ENCODE data around the gene TMBIM4.
A peak's percentile ranks its signal among the peaks of the same experiment; 100 is the strongest.

The TMBIM4 gene

DNA sequence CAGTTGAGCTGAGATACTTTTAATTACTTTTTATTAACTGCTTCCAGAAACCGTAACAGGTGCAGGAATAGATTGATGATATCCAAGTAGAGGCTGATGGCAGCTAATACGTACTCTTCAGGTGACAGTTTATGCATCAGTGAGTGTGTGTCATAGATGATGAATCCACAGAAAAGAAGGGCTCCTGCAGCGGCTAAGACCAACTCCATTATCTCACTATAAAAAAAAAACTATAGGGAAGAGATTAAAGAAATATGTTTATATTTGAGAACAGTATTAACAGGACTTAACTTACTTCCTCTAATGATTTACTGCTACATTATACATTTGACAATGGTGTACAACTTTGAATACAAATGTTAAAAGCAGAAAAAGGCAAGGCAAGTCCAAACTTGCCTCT, 31.9 kb downstream of the TMBIM4 start:
- DNase-seq: no peak

DNA sequence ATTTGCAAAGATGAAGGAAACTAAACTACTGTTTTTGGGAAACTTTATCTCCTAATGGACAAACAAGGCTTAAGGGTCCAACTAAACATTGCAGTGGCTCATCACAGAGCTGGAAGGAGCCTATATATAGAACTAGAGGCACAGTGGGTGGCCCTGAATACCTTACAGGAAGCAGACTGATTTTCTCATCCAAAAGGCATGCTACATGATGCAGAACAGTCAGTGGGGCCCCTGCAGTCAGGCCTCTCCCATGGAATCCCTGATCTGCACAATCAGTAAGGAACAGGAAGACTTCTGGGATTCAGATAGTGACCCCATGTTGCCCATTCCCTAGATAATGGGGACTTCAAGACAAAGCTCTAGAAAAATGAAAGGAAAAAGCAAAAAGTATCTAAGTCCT, 37.4 kb downstream of the TMBIM4 start:
- no peak for DNase-seq

DNA sequence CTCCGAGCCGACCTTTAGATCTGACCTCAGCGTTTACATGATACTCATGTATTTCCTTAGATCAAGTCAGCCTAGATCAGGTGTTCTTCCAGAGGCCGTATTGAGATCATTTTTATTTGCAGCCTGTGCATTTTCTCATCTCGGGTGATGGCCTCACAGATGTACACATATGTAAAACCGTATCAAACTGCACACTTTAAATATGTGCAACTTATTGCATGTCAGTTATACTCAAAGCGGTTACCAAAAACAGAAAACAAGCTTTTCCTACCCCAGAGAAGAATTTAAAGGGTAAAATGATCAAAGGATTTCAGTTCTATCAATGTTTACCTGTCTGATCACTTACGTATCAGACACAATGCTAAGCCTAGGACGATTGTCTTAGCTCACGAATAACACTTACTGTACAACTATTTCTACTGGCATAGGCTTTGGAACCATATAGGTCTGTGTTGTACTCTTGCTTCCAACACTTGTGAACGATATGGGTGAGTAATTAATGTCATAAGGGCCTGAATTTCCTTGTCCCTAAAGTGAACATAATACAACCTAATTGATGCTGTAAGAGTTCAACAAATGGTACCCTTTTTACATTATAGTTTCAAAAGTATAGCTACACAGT, 38.6 kb downstream of the TMBIM4 start:
- no peak for DNase-seq

DNA sequence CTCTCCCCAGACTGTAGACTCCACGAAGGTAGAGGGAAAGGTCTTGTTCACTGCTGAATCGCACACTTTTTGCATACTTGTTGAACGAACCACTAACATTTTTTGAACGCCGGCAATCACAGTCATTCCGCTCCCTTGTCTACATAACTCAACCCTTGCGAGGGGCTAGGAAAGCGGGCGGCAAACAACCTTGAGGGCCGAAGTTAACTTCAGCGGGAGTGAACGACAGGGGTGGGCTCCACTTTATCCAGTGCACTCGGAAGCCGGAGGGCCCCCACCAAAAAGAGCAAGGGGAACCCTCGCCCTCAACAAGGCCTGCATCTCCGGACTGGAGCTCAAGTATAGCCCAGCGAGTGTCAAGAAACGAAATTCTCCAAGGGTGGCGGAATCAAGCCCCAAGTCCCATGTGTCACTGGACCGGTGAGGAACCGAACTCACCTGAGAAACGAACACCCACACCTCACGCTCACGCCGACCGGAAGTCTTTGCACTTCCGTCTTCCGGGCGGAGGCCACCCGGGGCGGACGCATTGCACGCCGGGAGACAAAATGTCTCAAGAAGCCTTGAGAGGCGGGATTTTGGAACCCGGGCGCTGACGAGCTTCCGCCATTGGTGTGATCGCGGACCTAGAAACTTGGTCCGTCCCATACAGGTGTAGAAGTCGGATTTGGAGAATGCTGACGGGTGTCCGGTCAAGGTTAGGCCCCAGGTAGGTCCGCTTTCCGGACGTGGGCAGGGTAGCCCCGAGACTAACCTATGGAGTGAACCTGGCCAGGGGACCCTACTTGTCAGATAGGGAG, 39.3 kb downstream of the TMBIM4 start, which contains the start of gene LLPH:
TSS of gene LLPH (minus strand) at position 484 of the 800 bp plus-strand sequence. CDS start 1,644 bp downstream, outside the sequence.
- peak; percentile 86 for DNase-seq

DNA sequence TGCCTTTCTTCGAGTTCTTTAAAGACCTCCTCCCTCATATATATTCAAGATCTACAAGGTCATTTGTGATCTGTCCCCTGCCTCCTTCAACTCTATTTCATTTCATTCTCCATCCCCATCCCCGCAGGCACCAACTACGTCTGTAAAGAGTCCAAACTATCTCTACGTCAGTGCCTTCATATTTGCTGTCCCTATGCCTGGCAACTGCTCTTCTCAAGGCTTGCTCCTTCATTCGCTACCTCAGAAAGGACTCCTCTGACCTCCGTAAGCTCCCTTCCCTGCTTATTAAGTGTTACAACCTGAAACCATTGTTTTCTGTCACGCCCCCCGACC, 39.9 kb downstream of the TMBIM4 start:
- no peak for DNase-seq

DNA sequence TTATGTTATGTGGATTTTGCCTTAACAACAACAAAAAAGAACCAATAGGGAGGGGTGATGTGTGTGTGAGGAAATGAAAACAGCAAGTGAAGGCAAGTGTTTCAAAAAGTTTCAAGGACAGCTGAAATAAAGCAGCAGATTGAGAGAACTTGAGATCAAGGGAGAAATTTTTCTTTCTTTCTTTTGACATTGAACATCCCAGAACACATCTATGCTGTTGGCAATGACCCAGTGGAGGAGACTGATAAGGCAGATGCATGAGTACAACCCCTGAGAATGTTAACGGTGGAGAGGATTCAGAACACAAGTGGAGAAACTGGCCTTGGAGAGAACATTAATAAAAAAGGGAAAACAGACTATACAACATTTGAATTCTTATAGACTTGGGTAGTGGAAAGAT, 42.1 kb downstream of the TMBIM4 start:
- DNase-seq: no peak

DNA sequence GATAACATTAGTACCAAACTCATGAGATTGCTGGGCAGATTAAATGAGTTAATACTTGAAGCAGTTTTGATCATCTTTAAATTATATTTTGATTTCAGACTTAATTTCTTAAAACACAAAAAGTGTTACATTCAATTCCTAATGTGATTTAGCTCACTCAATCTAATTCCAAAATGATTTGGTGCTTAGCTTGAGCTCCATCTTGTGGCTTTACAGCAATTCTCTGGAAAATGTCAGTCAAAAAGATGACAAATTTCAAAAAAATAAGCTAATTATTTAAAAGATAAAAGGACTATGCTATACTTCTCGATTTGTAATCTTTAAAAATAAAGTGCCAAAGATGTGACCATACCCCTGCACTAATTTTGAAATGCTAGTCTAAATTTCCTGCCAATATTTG, 49.3 kb downstream of the TMBIM4 start:
- DNase-seq: no peak

DNA sequence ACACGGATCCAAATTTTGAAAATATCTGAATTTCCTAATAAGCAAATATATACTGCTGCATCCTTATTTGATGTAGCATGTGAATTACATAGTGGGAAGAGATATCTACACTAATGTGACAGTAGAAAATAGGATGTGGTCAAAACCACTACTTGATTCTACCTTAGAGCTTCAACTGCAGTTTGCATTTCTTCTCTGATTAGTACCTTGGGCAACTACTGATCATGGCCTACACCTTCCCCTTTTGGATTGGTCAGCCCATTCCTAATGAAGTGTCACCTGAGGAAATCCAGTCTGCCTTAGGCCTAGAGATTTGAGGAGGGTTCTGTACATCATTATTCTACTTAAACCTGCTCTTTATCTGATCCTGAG, 49.9 kb downstream of the TMBIM4 start:
- no peak for DNase-seq

DNA sequence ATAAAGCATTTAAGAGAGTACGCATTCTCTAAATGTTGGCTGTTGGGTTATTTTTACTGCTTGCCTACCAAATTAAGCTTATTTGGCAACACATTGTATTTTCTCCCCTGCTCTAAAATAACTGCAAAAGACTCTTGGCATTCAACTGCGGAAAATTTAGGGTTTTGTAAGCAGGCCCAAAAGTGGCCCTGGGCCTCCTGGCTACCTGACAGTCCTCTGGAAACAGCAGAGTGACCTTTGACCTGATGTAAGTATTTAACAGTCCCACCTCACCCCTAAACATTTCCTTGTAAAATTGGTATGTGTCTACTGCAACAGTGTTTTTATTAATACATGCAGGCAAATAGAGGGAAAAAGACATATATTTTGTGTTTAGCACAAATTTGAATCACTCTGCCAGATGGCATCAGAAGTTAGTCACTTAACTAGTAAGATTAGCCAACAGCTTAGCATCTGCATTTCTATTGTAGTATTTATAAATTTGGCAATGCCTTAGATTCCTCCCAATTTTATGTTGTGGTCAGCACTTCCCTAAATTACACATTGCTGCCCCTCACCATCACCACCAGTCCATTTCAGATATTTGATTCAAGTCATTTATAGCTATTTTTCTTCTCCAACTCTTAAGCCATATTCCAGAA, 50.4 kb downstream of the TMBIM4 start:
- DNase-seq: no peak

DNA sequence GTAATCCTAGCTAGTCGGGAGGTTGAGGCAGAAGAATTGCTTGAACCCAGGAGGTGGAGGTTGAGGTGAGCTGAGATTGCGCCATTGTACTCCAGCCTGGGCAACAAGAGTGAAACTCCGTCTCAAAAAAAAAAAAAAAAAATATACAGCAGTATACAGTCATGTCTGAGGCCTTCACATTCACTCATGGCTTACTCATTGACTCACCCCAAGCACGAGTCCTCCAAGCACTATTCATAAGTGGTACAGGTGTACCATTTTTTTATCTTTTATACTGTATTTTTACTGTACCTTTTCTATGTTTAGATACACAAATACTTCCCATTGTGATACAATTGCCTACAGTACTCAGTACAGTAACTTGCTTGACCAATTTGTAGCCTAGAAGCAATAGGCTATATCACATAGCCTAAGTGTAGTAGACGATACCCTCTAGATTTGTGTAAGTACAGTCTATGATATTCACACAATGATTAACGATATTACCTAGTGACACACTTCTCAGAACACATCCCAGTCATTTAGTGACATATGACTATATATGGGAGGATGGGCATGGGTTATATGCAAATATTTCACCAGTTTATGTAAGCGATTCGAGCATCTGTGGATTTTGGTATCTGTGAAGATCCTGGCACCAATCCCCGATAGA, 51.4 kb downstream of the TMBIM4 start:
- no peak for DNase-seq

DNA sequence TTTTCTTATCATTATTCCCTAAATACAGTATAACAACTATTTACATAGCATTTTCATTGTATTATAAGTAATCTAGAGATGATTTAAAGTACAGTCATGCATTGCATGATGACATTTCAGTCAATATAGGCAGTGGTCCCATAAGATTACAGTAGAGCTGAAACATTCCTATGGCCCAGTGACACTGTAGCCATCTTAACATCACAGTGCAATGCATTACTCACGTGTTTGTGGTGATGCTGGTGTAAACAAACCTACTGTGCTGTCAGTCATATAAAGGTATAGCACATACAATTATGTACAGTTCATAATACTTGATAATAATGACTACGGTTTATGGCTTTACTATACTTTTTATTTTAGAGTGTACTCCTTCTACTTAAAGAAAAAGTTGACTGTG, 52.6 kb downstream of the TMBIM4 start:
- DNase-seq: no peak

DNA sequence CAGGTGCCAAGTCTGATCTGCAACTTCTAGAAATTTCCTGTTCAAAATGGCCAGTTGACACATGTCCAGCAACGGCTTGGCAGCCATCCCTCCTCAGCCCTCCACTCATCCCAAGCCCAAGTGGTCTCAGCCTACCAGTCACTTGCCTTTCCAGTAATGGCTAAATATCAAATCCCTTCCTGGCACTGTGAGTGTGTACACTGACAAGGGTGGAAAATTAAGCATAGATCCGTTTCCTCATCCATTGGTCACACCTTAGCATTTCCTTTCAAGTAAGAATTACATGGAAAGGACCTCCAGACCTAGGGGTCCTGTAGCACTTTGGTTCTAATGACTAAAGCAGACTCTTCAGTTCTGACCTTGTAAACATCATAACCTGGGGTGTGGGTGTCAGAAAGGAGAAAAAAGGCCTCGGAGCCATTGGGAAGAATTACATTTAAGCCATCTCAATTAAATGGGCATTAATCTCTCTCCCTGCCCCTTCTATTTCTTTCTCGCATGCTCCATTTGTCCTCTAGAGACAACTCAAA, 54.7 kb downstream of the TMBIM4 start:
- no peak for DNase-seq

DNA sequence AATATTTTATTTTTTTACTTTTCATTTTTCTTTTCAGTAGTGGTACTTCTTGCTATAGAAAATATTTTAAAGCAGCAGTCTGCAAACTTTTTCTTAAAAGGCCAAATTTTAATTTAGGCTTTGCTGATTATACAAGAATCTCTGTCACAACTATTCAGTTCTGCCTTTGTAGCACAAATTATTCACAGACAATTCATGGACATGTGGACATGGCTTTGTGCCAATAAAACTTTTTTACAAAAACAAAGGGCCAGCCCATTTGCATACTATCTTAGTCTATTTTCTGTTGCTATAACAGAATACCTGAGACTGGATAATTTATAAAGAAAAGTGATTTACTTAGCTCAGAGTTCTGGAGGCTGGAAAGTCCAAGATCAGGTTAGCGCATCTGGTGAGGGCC, 56.3 kb downstream of the TMBIM4 start:
- no peak for DNase-seq

DNA sequence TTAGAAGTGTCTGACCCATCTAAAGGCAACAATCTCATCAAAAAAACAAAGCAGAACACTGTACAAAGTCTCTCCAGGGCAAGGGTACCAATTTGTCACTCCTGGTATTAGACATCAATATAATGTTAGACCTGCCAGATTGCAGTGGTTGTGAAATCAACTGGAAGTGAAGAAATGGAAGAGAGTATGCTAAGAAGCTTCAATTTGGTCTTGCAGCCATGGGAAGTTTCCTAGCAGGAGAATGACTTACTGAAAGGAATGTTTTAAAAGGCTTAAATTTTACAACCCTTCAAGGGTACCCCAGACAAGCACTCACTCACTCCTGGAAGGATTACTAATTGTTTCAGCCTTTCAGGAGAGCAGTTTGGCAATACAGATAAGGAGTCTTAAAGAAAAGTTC, 58.2 kb downstream of the TMBIM4 start:
- DNase-seq: no peak

DNA sequence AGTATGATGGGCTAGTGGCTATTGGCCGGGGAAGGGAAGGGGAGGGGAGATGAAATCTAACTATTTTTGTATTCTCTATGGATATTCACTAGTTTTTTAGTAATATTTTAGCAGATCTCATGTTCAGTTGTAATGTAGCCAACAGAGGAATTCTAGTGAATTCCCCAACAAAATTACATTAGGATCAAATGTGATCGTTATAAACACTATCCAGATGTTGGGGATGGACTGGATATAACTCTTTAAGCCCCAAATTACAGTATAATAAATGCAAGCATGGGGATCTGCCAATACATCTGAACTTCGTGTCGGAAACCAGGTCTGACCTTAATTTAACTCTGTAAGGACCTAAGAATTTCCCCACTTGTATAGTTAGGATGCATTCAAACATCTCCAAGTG, 60.7 kb downstream of the TMBIM4 start:
- no peak for DNase-seq

DNA sequence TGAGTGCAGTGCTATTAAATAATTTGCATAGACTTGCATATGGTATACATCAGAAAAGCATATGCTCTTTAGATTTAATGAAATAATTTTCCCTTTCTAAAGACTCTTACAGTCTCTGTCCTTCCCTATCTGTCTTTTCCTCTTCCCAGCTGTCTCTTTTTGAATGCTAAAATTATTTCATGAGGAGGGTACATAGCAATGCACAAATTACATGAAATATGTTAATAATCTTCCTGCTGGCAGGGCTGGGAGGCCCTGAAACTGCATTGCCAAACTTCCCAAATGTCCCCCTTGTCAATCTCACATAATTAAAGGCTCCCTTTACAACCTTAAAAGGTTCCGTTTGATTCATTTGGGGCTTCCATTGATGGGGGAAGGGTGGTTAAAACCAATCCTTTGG, 61.4 kb downstream of the TMBIM4 start:
- no peak for DNase-seq

DNA sequence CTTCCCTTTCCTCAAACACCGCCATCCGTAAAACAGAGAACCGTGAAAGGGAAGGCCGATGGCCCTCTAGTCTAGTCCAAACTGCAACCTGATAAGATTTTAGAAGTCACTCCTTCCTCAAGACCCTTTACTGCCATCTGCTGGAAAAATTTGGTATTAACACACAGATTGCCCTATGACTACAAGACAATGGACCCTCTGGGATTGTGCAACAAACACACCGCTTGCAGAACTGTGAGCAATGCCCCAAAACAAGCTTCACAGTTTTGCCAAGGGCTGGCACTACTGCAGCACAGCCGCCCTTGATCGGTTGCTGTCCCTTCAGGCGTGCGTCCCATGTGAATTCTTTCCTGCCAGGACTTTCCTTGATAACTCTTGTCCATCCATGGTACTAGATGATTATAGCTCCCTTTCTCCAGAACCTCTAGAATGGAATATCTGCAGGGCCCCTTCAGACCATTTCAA, 62.3 kb downstream of the TMBIM4 start:
- peak; percentile 2 for DNase-seq

DNA sequence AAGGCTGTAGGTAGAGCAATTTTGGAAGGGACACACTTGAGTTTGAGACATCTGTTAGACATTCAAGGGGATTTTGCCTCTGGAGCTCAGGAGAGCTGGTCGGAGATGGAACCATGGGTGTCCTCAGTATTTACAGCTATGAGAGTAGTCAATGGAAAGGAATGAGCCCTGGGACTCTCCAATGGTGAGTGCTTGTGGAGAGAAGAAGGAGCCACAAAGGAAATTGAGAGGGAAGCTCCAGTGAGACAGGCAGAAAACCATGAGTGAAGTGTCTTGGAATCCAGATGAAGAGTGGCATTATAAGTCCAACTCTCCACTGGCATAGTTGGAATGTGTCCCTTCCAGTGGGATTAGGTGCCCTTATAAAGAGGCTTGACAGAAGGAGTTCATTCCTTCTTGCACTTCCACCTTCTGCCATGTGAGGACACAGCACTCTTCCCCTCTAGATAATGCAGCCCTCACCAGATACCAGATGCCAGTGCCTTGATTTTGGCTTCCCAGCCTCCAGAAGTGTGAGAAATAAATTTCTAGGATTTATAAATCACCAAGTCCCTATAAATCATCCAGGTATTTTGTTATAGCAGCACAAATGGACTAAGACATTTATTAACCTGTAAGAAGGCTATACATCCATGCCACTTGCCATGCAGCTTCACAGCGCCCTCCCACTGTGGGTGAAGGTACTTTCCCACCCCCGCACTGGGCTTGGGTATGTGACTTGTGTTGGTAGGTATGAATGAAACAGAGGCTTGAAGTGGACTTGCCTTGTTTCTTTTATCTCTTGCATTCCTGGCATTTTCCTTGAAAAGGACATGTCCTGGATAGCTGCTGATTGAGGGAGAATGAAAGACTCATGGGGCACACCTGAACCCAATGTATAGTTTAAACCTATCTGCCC, 66.5 kb downstream of the TMBIM4 start:
- no peak for DNase-seq

DNA sequence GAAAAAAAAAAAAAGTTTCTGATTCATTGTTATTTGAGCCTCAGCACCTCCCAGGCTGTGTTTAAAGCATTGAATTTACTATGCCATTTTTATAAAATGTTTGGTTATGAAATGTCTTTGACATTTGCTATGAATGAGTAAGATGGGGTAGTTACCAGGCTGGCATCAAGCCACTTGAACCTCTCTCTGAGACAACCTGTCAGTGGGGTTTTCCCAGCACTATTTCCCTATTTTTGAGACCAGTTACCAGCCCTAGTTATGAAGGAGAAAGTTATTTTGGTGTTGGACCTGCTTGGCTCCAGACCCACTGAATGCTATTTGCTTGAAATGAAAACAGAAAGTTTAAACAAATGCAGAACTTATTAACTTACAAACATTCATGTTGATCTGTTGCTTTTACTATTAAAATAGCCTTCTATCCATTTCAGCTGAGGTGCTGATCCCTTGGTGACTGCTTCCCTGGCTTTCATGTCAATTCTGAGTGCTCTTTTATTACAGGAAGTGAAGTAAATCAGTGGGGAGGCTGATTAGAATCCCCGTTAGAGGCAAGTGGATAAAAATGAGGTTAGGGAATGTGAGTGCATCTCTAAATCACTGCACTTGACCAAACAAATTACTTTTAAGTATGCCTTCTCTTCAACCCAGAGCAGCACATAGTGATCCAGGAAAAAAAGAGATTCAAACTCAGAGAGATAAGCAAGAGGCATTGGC, 77.1 kb downstream of the TMBIM4 start:
- DNase-seq: no peak

DNA sequence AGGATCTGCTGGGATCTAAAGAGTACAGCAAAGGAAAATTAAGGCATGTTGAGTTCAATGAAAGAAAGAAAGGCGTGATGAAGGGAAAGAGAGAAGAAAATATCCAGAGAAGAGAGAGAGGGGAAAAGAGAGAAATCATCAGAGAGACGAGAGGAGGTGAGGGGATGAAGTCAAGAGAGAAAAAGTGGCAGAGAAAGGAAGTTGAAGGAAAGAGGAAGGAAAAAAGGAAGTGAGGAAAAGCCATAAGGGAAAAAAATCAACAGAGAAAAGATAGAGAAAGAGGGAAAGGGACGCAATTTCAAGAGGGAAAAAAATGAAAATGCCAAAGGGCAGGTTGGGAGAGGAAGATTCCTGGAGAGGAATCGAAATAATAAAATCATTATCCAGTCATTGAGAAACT, 79.6 kb downstream of the TMBIM4 start:
- DNase-seq: no peak

DNA sequence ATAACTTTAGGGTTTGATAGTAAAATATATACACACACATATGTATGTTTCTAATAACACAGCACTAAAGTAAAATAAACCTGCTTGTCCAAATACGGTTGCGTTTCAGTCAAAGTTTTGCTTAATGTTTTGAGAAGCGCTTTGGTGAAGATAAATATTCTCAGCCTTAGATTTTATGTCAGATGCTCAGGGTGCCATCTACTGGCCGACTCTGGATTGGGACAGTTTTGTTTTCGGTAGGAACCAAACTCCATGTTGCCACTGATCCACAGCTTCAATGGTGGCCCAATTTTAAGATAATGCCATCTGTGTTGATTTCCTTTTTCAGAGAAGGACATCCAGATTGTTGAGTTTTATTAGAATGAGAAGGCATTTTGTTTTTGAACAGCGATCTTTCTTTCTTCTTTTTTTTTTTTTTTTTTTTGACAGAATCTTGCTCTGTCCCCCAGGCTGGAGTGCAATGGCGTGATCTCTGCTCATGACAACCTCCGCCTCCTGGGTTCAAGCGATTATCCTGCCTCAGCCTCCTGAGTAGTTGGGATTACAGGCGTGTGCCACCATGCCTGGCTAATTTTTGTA, 82.3 kb downstream of the TMBIM4 start:
- DNase-seq: peak; percentile 40

Data from stimulated activated CD4-positive, alpha-beta T cell treated with anti-CD3 and anti-CD28 coated beads, Interleukin-12 subunit alpha, Interleukin-12 subunit beta, amount 100 ng/mL, for 4 hours (primary cell).